Endothelial cell of umbilical vein (primary cell): ENCODE data around the gene ZHX3. TPM values are rescaled to one million over a fixed set of nuclear protein-coding genes. Genes with fewer than 3 reads are reported as not detected.

Source experiments
- BruUV-seq: library from RNA; stranded (reverse); fragments of 400-500 nt; replicated peaks from 2 replicates; lab custom pipeline; 2021; lab: Mats Ljungman, UMichigan
- CTCF ChIA-PET: fragments of 300-600, 350-600 bp; sonication (Branson Sonifier 250); formaldehyde crosslinking; loops from one replicate; lab custom pipeline; 2021; ENCODE audit warnings: antibody characterized with exemption, inconsistent platforms; lab: Charles Lee
- POLR2A ChIA-PET: fragments of 300-600, 350-600 bp; sonication (Branson Sonifier 250); formaldehyde crosslinking; loops from one replicate; lab custom pipeline; 2021; ENCODE audit warnings: antibody characterized with exemption, inconsistent platforms; lab: Charles Lee
- DNase-seq: peaks from one replicate; pipeline ENCODE4 v3.0.0-alpha.2; 2011; ENCODE audit warnings: low read depth, low spot score
- FAIRE-seq: peaks from 2 replicates; lab custom pipeline; 2011; peaks lifted over from hg19 to GRCh38; lab: Jason Lieb, UNC
- H2AFZ ChIP-seq: 2 replicates; pipeline ENCODE4 v1.6.0; 2012; ENCODE audit warnings: low read depth, low read length, control low read depth, inconsistent platforms
- H3K27ac ChIP-seq: 2 replicates; pipeline ENCODE4 v1.5.1; 2011; ENCODE audit warnings: low read depth, mild to moderate bottlenecking, control low read depth, low read length, moderate library complexity; ENCODE audit not compliant: insufficient read depth
- H3K27me3 ChIP-seq, 2 experiments: 2 replicates each; pipeline versions ENCODE4 v1.6.0 to v1.6.1; 2011; ENCODE audit warnings: low read length in 2 of 2, mixed read lengths in 1 of 2; ENCODE audit not compliant: control insufficient read depth in 2 of 2, insufficient read depth in 2 of 2
- H3K36me3 ChIP-seq, 2 experiments: 2 replicates in 1 of 2; 3 replicates in 1 of 2; pipeline ENCODE4 v1.5.1; 2011; ENCODE audit warnings: low read length in 2 of 2, mild to moderate bottlenecking in 1 of 2, moderate library complexity in 1 of 2; ENCODE audit not compliant: control insufficient read depth in 2 of 2, insufficient read depth in 2 of 2; ENCODE audit errors: extremely low read depth in 1 of 2
- H3K4me1 ChIP-seq: 3 replicates; pipeline ENCODE4 v1.5.1; 2011; ENCODE audit warnings: mild to moderate bottlenecking, low read length; ENCODE audit not compliant: control insufficient read depth, insufficient read depth; ENCODE audit errors: extremely low read depth
- H3K4me2 ChIP-seq: 2 replicates; pipeline ENCODE4 v1.6.1; 2011; ENCODE audit warnings: low read length, control low read depth, mixed read lengths; ENCODE audit not compliant: insufficient read depth
- H3K4me3 ChIP-seq, 3 experiments: fragments of 200-600 bp in 1 of 3; sonication (generic), shearing (Covaris generic) in 1 of 3; replicated peaks in 1 of 3; 2 replicates each; pipeline ENCODE4 v1.5.1; 2011 to 2016; ENCODE audit warnings: control low read depth in 3 of 3, low read length in 3 of 3, mild to moderate bottlenecking in 2 of 3, inconsistent platforms in 1 of 3, low read depth in 1 of 3, moderate library complexity in 1 of 3; ENCODE audit not compliant: insufficient read depth in 1 of 3
- H3K79me2 ChIP-seq: 2 replicates; pipeline ENCODE4 v1.6.0; 2012; ENCODE audit warnings: low read length, inconsistent platforms; ENCODE audit not compliant: control insufficient read depth, insufficient read depth
- H3K9ac ChIP-seq: replicated peaks from 2 replicates; pipeline ENCODE3; 2011; ENCODE audit warnings: low read length, control low read depth; ENCODE audit not compliant: insufficient read depth; ENCODE audit errors: extremely low read depth
- H3K9me1 ChIP-seq: replicated peaks from 3 replicates; pipeline ENCODE4 v1.6.0; 2011; ENCODE audit warnings: mild to moderate bottlenecking, low read length; ENCODE audit not compliant: control insufficient read depth, insufficient read depth; ENCODE audit errors: extremely low read depth
- H3K9me3 ChIP-seq: replicated peaks from 2 replicates; pipeline ENCODE4 v1.5.1; 2012; ENCODE audit warnings: low read length, inconsistent platforms; ENCODE audit not compliant: control insufficient read depth, insufficient read depth
- H4K20me1 ChIP-seq: replicated peaks from 2 replicates; pipeline ENCODE3; 2011; ENCODE audit warnings: mild to moderate bottlenecking, low read length; ENCODE audit not compliant: control insufficient read depth, insufficient read depth; ENCODE audit errors: extremely low read depth
- CTCF ChIP-seq, 2 donors: IDR thresholded peaks; 1 replicate in 1 of 2; 2 replicates in 1 of 2; pipeline ENCODE4 v1.5.1; 2011; ENCODE audit warnings: low read length in 2 of 2, mild to moderate bottlenecking in 2 of 2, moderate library complexity in 2 of 2, control low read depth in 1 of 2, inconsistent platforms in 1 of 2, low read depth in 1 of 2; ENCODE audit not compliant: insufficient read depth in 1 of 2; ENCODE audit errors: extremely low read depth in 1 of 2
- FOS ChIP-seq: IDR thresholded peaks from 2 replicates; pipeline ENCODE4 v1.6.1; 2011; ENCODE audit warnings: mild to moderate bottlenecking, low read length, moderate library complexity, borderline replicate concordance; ENCODE audit not compliant: insufficient read depth
- GATA2 ChIP-seq: IDR thresholded peaks from 2 replicates; pipeline ENCODE4 v1.7.0; 2011; ENCODE audit warnings: low read depth, mild to moderate bottlenecking, moderate library complexity, mixed read lengths, low read length; ENCODE audit not compliant: insufficient read length, insufficient read depth
- JUN ChIP-seq: IDR thresholded peaks from 2 replicates; pipeline ENCODE4 v1.6.1; 2011; ENCODE audit warnings: borderline replicate concordance, low read depth; ENCODE audit not compliant: insufficient read length, insufficient read depth
- MYC ChIP-seq: IDR thresholded peaks from one replicate; pipeline ENCODE4 v1.6.1; 2011; ENCODE audit warnings: mild to moderate bottlenecking, low read depth, low read length
- POLR2A ChIP-seq: IDR thresholded peaks from 2 replicates; pipeline ENCODE4 v1.6.1; 2012; ENCODE audit warnings: low read depth, mild to moderate bottlenecking, control low read depth, low read length
- POLR2AphosphoS5 ChIP-seq: IDR thresholded peaks from 2 replicates; pipeline ENCODE4 v1.6.1; 2012; ENCODE audit warnings: low read depth, mild to moderate bottlenecking, control low read depth, low read length, moderate library complexity; ENCODE audit not compliant: insufficient read depth
- dilution Hi-C: fragments of 300-500 bp; cut with MboI; formaldehyde crosslinking; loops from one replicate; pipeline ENCODE4 v1.15.0; 2019; ENCODE audit warnings: low sequenced_read_pairs; ENCODE audit not compliant: extremely low pct_ligation_motif_present
- intact Hi-C: fragments of 100-400 bp; cut with micrococcal nuclease; formaldehyde crosslinking; loops from one replicate; pipeline ENCODE4 v1.10.0; 2022
- polyA plus RNA-seq, 4 experiments: library from polyadenylated mRNA; depleted of rRNA in 3 of 4; stranded (reverse) in 3 of 4; unstranded in 1 of 4; fragments of >200 nt; gene quantifications; 2 replicates each; pipeline versions ENCODE4 v1.2.1 to v1.2.3, GENCODE V29; 2011 to 2012; ENCODE audit warnings: missing spikeins in 1 of 4
- total RNA-seq: library from RNA; stranded (reverse); gene quantifications from 2 replicates; pipeline ENCODE4 v1.2.3, GENCODE V29; 2021

The ZHX3 gene
- total and polyA plus RNA-seq, 2 donors (not counting 3 experiments of a cell fraction or from before 2014, with no cell fraction given): 7.4 to 17.8 TPM

GRCh38 chr20:41308726-41309413 lies 8.7 kb downstream of the ZHX3 start:
- Histone ChIP-seq H3K79me2 (peaks cover 15% of the 10 kb centered on the region), H3K4me2 (no peak overlapping the region), H3K4me3 (no peak overlapping the region), H3K4me1 (peaks cover 6% of the 10 kb centered on the region), H3K9me1 (no peaks in the 10 kb centered on the region), H2AFZ (no peak overlapping the region), H3K9ac (no peak overlapping the region), H3K27me3 (no peaks in the 10 kb centered on the region), H3K36me3 (no peaks in the 10 kb centered on the region), H4K20me1 (no peaks in the 10 kb centered on the region), H3K9me3 (no peaks in the 10 kb centered on the region), H3K27ac (no peak overlapping the region)
- no peak for DNase-seq
- no peak for FAIRE-seq
- POLR2A ChIA-PET: no interaction called here
- TF ChIP-seq GATA2 (no peak), MYC (no peak), FOS (no peak), POLR2A (no peak), POLR2AphosphoS5 (no peak), CTCF (IDR thresholded peaks at IDR 0.05; ENCODE audit: extremely low read depth in 1 of 2, insufficient read depth in 1 of 2, low read depth in 1 of 2, low read length in 2 of 2) (no peak), JUN (no peak)
- dilution Hi-C loops (no loop called here), intact Hi-C loops (no loop called here)
- CTCF ChIA-PET: interaction anchor here (0.9 to 1.4 kb wide), 4 partner anchors 13 to 174 kb away, joined by 3 to 4 read pairs (median 3); no protein-coding TSS in a partner anchor
- BruUV-seq: no TSS peak
